GM12878 (cell line): ENCODE results near the gene DLK1. TPM values are rescaled to one million over a fixed set of nuclear protein-coding genes. Genes with fewer than 3 reads are reported as not detected.

Source experiments
- ATAC-seq: fragments of 200-7000 bp; cut with Tn5 transposase; 3 replicates; pipeline ENCODE4 v1.9.1; 2020; ENCODE audit warnings: mild to moderate bottlenecking, moderate library complexity
- BruUV-seq: library from RNA; stranded (reverse); fragments of 400-500 nt; replicated peaks from 2 replicates; lab custom pipeline; 2021; lab: Mats Ljungman, UMichigan
- CTCF ChIA-PET: fragments of 300-600 bp; sonication (Branson Sonifier 250); formaldehyde crosslinking; extraction: SDS; loops from one replicate; lab custom pipeline; 2021; ENCODE audit warnings: inconsistent platforms; lab: Yijun Ruan, JAX
- POLR2A ChIA-PET: fragments of 350-600 bp; formaldehyde crosslinking; extraction: SDS; loops from one replicate; lab custom pipeline; 2021; ENCODE audit warnings: inconsistent platforms; lab: Charles Lee
- RAD21 ChIA-PET: fragments of 300-600 bp; sonication (Branson Sonifier 250); formaldehyde crosslinking; loops from one replicate; lab custom pipeline; 2023; ENCODE audit warnings: antibody characterized with exemption; ENCODE audit not compliant: unreplicated experiment; lab: Charles Lee
- SMC1A ChIA-PET: fragments of 300-600 bp; sonication (Branson Sonifier 250); formaldehyde crosslinking; loops from one replicate; lab custom pipeline; 2023; ENCODE audit not compliant: unreplicated experiment, uncharacterized antibody; lab: Charles Lee
- DNase-seq: peaks from one replicate; pipeline ENCODE4 v3.0.0-alpha.2; 2011; ENCODE audit warnings: low read depth, low spot score
- FAIRE-seq: peaks from 3 replicates; lab custom pipeline; 2011; peaks lifted over from hg19 to GRCh38; lab: Jason Lieb, UNC
- H2AFZ ChIP-seq: 2 replicates; pipeline ENCODE4 v1.6.0; 2011; ENCODE audit warnings: low read depth, low read length, control low read depth; ENCODE audit not compliant: control insufficient read depth
- H3K27ac ChIP-seq: 2 replicates; pipeline ENCODE4 v1.5.1; 2011; ENCODE audit warnings: control low read depth; ENCODE audit not compliant: control insufficient read depth, insufficient read depth
- H3K27me3 ChIP-seq, 2 experiments: replicated peaks in 1 of 2; 2 replicates each; pipeline versions ENCODE4 v1.6.0 to v1.6.1; 2011; ENCODE audit warnings: low read length in 1 of 2; ENCODE audit not compliant: control insufficient read depth in 2 of 2, insufficient read depth in 2 of 2
- H3K36me3 ChIP-seq, 2 experiments: 2 replicates each; pipeline ENCODE4 v1.5.1; 2011; ENCODE audit warnings: low read length in 1 of 2; ENCODE audit not compliant: control insufficient read depth in 2 of 2, insufficient read depth in 2 of 2
- H3K4me1 ChIP-seq: 2 replicates; pipeline ENCODE4 v1.6.1; 2011; ENCODE audit warnings: mild to moderate bottlenecking, low read length, moderate library complexity, mixed read lengths; ENCODE audit not compliant: control insufficient read depth, insufficient read depth
- H3K4me2 ChIP-seq: 2 replicates; pipeline ENCODE4 v1.6.0; 2011; ENCODE audit warnings: control low read depth; ENCODE audit not compliant: control insufficient read depth, insufficient read depth
- H3K4me3 ChIP-seq: fragments of 200-600 bp; sonication (generic); 2 replicates; pipeline ENCODE4 v1.5.1; 2016
- H3K79me2 ChIP-seq: 2 replicates; pipeline ENCODE4 v1.6.0; 2011; ENCODE audit warnings: low read length; ENCODE audit not compliant: control insufficient read depth, insufficient read depth
- H3K9ac ChIP-seq: 2 replicates; pipeline ENCODE4 v1.8.0; 2011; ENCODE audit warnings: low read length, control low read depth, mixed read lengths; ENCODE audit not compliant: control insufficient read depth, insufficient read depth
- H3K9me3 ChIP-seq: replicated peaks from 3 replicates; pipeline ENCODE4 v1.5.1; 2011; ENCODE audit warnings: mild to moderate bottlenecking, low read length; ENCODE audit not compliant: control insufficient read depth, insufficient read depth
- H4K20me1 ChIP-seq: 2 replicates; pipeline ENCODE4 v1.6.0; 2011; ENCODE audit not compliant: control insufficient read depth, insufficient read depth
- BCL11A ChIP-seq: IDR thresholded peaks from 2 replicates; pipeline ENCODE4 v1.6.1; 2011; ENCODE audit warnings: low read depth, low read length
- CBFB ChIP-seq: IDR thresholded peaks from 2 replicates; pipeline ENCODE4 v1.6.1; 2016; ENCODE audit warnings: antibody characterized with exemption, low read depth
- CBX5 ChIP-seq: sonication (generic); IDR thresholded peaks from 2 replicates; pipeline ENCODE4 v1.6.1; 2016; ENCODE audit warnings: low read depth, moderate library complexity, mild to moderate bottlenecking, inconsistent platforms
- HCFC1 ChIP-seq: fragments of 150-350 bp; IDR thresholded peaks from 2 replicates; pipeline ENCODE4 v1.6.1; 2014; ENCODE audit warnings: low read length
- NRF1 ChIP-seq: conservative IDR thresholded peaks from 2 replicates; pipeline ENCODE4 v1.6.1; 2011; ENCODE audit warnings: mild to moderate bottlenecking, low read depth, low read length, improper control_type of control experiment
- RFX5 ChIP-seq: IDR thresholded peaks from 2 replicates; pipeline ENCODE4 v1.6.1; 2011; ENCODE audit warnings: low read depth, low read length, improper control_type of control experiment
- SIX5 ChIP-seq: IDR thresholded peaks from 2 replicates; pipeline ENCODE4 v1.6.1; 2011; ENCODE audit warnings: mild to moderate bottlenecking, low read depth, low read length, moderate library complexity; ENCODE audit not compliant: severe bottlenecking
- SMC3 ChIP-seq: IDR thresholded peaks from 2 replicates; pipeline ENCODE4 v1.6.1; 2011; ENCODE audit warnings: low read length, improper control_type of control experiment, borderline replicate concordance
- TAF1 ChIP-seq: IDR thresholded peaks from 2 replicates; pipeline ENCODE4 v1.6.1; 2011; ENCODE audit warnings: mild to moderate bottlenecking, low read depth, low read length, borderline replicate concordance
- TCF7 ChIP-seq: IDR thresholded peaks from 2 replicates; pipeline ENCODE4 v1.6.1; 2014; ENCODE audit warnings: antibody characterized with exemption, borderline replicate concordance
- ZBED1 ChIP-seq: IDR thresholded peaks from 2 replicates; pipeline ENCODE4 v1.6.1; 2016; ENCODE audit warnings: borderline replicate concordance
- ZNF207 ChIP-seq: fragments of 450-650 bp; IDR thresholded peaks from 2 replicates; pipeline ENCODE4 v1.6.1; 2014; ENCODE audit warnings: antibody characterized with exemption, mild to moderate bottlenecking, borderline replicate concordance
- WGBS: methylation state at CpG from one replicate; pipeline ENCODE4 v1.1.6; 2016; ENCODE audit warnings: low lambda C conversion rate; ENCODE audit not compliant: insufficient replicate concordance, insufficient coverage; ENCODE audit errors: missing lambda C conversion rate; 5-methylcytosine and 5-hydroxymethylcytosine counted together
- in situ Hi-C: fragments of 300-500 bp; cut with MboI; formaldehyde crosslinking; loops from 9 replicates; pipeline ENCODE4 v1.14.3; 2018; ENCODE audit warnings: mixed read lengths
- intact Hi-C: fragments of 100-400 bp; cut with micrococcal nuclease; formaldehyde crosslinking; loops from one replicate; pipeline ENCODE4 v1.14.2; 2022; ENCODE audit not compliant: unreplicated experiment
- polyA plus RNA-seq, 11 experiments: library from polyadenylated mRNA; depleted of rRNA in 4 of 11; unstranded in 6 of 11; stranded (reverse) in 5 of 11; fragments of >200 nt; fragmentation: Nextera tagmentation in 4 of 11; fragmentation: Illumina TruSeq in 1 of 11; extraction: Ambion mirVana in 4 of 11; extraction: Trizol in 1 of 11; gene quantifications; 1 replicate in 1 of 11; 2 replicates in 10 of 11; pipeline versions ENCODE4 v1.2.1 to v1.2.3, GENCODE V29; 2011 to 2016; ENCODE audit warnings: inconsistent platforms in 2 of 11, missing spikeins in 2 of 11, low read depth in 1 of 11
- total RNA-seq, 4 experiments: library from RNA; depleted of rRNA in 3 of 4; stranded (reverse); fragments of >200 nt in 3 of 4; fragmentation: Illumina TruSeq in 1 of 4; extraction: Trizol in 1 of 4; gene quantifications; 2 replicates each; pipeline versions ENCODE4 v1.2.1 to v1.2.3, GENCODE V29; 2013 to 2021
- TF ChIP-seq, protein P1 (sequence below): IDR thresholded peaks from 2 replicates; pipeline ENCODE4 v1.6.1; 2012; ENCODE audit warnings: low read depth, low read length, improper control_type of control experiment
- TF ChIP-seq, protein P2 (sequence below): IDR thresholded peaks from 2 replicates; pipeline ENCODE4 v1.6.1; 2011; ENCODE audit warnings: low read depth, mild to moderate bottlenecking, low read length, moderate library complexity, borderline replicate concordance; ENCODE audit errors: extremely low read depth
- TF ChIP-seq, protein P3 (sequence below): IDR thresholded peaks from 2 replicates; pipeline ENCODE4 v1.6.1; 2012; ENCODE audit warnings: low read depth, low read length, improper control_type of control experiment
- TF ChIP-seq, protein P4 (sequence below): fragments of 450-650 bp; IDR thresholded peaks from 2 replicates; pipeline ENCODE4 v1.6.1; 2018; ENCODE audit warnings: borderline replicate concordance, mild to moderate bottlenecking; ENCODE audit not compliant: partially characterized antibody
- TF ChIP-seq, protein P5 (sequence below): fragments of 450-650 bp; IDR thresholded peaks from 2 replicates; pipeline ENCODE4 v1.6.1; 2017; ENCODE audit warnings: mild to moderate bottlenecking, moderate library complexity

Gene DLK1
- total and polyA plus RNA-seq, 10 of the 15 experiments (the other 5 are each of a cell fraction or from before 2014, with no cell fraction given), result 0.87 TPM; not detected in 9

DNA sequence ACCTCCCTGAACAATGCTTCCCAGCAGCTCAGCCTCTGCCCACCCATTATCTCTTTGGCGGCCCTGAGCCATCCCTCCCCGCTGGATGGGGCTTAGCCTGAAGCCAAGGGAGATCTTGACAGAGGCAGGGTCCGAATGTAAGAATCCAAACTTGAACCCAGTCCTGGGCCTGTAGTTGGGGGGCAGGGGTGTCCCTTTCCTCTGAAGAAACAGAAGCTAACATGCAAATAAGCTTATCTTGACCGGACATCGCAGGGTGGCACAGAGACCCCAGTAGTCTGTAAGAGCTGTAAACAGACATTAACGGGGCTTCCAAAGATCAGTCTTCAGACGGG, 6.0 kb downstream of the DLK1 start:
- H3K36me3 ChIP-seq, result no peaks in the 10 kb centered on the region
- ChIA-PET RAD21 (no interaction called here), CTCF (no interaction called here), SMC1A (no interaction called here), POLR2A (no interaction called here)
- no TSS peak for BruUV-seq
- 58% methylated on average over 7 of the region's 7 CpGs for WGBS
- no peaks in the 10 kb centered on the region for H3K9me3 ChIP-seq
- FAIRE-seq (no peak), ATAC-seq (no peak), DNase-seq (no peak)
- no peak overlapping the region for H3K4me2 ChIP-seq
- no peaks in the 10 kb centered on the region for H3K79me2 ChIP-seq
- peaks cover 0 to 2% of the 10 kb centered on the region in 2 experiments; a peak in 1 of 4 replicates for H3K27me3 ChIP-seq
- H3K4me1 ChIP-seq, result no peaks in the 10 kb centered on the region
- in situ Hi-C loops, result no loop called here
- H2AFZ ChIP-seq, result no peak overlapping the region
- no peak overlapping the region for H3K9ac ChIP-seq
- intact Hi-C loops, result no loop called here
- no peak overlapping the region for H3K4me3 ChIP-seq
- no peaks in the 10 kb centered on the region for H4K20me1 ChIP-seq
- H3K27ac ChIP-seq, result no peak overlapping the region
- no peak for TF ChIP-seq ZBED1
- TF ChIP-seq, protein P1, sequence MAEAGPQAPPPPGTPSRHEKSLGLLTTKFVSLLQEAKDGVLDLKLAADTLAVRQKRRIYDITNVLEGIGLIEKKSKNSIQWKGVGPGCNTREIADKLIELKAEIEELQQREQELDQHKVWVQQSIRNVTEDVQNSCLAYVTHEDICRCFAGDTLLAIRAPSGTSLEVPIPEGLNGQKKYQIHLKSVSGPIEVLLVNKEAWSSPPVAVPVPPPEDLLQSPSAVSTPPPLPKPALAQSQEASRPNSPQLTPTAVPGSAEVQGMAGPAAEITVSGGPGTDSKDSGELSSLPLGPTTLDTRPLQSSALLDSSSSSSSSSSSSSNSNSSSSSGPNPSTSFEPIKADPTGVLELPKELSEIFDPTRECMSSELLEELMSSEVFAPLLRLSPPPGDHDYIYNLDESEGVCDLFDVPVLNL, result no peak
- TF ChIP-seq TCF7, result no peak
- no peak for TF ChIP-seq SIX5
- no peak for TF ChIP-seq CBFB
- no peak for TF ChIP-seq ZNF207
- no peak for TF ChIP-seq TAF1
- TF ChIP-seq, protein P2, sequence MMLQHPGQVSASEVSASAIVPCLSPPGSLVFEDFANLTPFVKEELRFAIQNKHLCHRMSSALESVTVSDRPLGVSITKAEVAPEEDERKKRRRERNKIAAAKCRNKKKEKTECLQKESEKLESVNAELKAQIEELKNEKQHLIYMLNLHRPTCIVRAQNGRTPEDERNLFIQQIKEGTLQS, result no peak
- TF ChIP-seq NRF1, result no peak
- TF ChIP-seq, protein P3, sequence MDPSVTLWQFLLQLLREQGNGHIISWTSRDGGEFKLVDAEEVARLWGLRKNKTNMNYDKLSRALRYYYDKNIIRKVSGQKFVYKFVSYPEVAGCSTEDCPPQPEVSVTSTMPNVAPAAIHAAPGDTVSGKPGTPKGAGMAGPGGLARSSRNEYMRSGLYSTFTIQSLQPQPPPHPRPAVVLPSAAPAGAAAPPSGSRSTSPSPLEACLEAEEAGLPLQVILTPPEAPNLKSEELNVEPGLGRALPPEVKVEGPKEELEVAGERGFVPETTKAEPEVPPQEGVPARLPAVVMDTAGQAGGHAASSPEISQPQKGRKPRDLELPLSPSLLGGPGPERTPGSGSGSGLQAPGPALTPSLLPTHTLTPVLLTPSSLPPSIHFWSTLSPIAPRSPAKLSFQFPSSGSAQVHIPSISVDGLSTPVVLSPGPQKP, result no peak
- TF ChIP-seq HCFC1, result no peak
- TF ChIP-seq, protein P4, sequence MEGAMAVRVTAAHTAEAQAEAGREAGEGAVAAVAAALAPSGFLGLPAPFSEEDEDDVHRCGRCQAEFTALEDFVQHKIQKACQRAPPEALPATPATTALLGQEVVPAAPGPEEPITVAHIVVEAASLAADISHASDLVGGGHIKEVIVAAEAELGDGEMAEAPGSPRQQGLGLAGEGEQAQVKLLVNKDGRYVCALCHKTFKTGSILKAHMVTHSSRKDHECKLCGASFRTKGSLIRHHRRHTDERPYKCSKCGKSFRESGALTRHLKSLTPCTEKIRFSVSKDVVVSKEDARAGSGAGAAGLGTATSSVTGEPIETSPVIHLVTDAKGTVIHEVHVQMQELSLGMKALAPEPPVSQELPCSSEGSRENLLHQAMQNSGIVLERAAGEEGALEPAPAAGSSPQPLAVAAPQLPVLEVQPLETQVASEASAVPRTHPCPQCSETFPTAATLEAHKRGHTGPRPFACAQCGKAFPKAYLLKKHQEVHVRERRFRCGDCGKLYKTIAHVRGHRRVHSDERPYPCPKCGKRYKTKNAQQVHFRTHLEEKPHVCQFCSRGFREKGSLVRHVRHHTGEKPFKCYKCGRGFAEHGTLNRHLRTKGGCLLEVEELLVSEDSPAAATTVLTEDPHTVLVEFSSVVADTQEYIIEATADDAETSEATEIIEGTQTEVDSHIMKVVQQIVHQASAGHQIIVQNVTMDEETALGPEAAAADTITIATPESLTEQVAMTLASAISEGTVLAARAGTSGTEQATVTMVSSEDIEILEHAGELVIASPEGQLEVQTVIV, result no peak
- TF ChIP-seq RFX5, result no peak
- TF ChIP-seq, protein P5, sequence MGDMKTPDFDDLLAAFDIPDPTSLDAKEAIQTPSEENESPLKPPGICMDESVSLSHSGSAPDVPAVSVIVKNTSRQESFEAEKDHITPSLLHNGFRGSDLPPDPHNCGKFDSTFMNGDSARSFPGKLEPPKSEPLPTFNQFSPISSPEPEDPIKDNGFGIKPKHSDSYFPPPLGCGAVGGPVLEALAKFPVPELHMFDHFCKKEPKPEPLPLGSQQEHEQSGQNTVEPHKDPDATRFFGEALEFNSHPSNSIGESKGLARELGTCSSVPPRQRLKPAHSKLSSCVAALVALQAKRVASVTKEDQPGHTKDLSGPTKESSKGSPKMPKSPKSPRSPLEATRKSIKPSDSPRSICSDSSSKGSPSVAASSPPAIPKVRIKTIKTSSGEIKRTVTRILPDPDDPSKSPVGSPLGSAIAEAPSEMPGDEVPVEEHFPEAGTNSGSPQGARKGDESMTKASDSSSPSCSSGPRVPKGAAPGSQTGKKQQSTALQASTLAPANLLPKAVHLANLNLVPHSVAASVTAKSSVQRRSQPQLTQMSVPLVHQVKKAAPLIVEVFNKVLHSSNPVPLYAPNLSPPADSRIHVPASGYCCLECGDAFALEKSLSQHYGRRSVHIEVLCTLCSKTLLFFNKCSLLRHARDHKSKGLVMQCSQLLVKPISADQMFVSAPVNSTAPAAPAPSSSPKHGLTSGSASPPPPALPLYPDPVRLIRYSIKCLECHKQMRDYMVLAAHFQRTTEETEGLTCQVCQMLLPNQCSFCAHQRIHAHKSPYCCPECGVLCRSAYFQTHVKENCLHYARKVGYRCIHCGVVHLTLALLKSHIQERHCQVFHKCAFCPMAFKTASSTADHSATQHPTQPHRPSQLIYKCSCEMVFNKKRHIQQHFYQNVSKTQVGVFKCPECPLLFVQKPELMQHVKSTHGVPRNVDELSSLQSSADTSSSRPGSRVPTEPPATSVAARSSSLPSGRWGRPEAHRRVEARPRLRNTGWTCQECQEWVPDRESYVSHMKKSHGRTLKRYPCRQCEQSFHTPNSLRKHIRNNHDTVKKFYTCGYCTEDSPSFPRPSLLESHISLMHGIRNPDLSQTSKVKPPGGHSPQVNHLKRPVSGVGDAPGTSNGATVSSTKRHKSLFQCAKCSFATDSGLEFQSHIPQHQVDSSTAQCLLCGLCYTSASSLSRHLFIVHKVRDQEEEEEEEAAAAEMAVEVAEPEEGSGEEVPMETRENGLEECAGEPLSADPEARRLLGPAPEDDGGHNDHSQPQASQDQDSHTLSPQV, result no peak
- TF ChIP-seq CBX5, result no peak
- no peak for TF ChIP-seq BCL11A
- no peak for TF ChIP-seq SMC3
